Measurements from ENCODE around the gene CMYA5.
"Not testable (repeated sequence)": the region's sequence is repeated elsewhere in the genome, so short reads cannot be mapped to it uniquely, and the experiment has no call there.

CMYA5 gene

DNA sequence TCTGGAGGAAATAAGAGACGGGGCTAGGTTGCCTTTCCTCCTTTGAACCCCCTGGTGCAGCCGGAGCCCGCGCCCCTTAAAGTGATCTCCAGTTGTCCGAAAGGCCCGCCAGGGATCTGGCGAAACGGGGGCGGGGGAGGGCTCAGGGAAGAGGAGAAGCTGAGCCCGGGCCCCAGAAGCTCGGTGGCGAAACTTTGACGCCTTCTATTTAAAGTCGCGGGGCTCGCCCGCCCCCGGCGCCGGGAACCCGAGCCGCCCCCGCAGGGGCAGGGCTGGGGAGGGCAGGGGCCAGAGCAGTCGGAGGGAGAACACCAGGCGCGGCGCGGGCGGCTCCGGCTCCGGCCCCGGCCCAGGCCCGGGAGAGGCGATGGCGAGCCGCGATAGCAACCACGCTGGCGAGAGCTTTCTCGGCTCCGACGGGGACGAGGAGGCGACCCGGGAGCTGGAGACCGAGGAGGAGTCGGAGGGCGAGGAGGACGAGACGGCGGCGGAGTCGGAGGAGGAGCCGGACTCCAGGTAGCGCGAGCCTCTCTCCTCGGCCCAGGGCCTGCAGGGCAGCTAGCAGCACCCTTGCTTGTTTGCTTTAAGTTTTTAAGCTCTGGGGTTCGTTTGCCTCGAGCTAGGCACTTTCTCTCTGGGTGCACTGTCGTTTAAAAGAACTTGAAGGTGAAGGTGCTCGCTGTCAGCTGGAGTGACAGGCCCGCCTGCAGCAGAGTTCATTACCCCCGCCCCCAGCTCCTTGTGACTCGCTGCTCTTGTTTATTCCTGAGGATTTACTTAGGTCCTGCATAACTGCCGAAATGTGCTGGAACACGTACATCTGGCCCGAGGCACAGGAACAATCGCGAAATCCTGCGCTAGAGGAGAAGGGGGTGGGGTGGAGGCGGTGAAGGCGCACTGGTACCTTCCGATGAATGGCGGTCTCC lies at the start of gene CMYA5:
CMYA5 (plus strand) TSS at position 296 of the 926 bp plus-strand sequence; CDS start at position 368, 72 bp downstream.
- no peak for ATAC-seq

DNA sequence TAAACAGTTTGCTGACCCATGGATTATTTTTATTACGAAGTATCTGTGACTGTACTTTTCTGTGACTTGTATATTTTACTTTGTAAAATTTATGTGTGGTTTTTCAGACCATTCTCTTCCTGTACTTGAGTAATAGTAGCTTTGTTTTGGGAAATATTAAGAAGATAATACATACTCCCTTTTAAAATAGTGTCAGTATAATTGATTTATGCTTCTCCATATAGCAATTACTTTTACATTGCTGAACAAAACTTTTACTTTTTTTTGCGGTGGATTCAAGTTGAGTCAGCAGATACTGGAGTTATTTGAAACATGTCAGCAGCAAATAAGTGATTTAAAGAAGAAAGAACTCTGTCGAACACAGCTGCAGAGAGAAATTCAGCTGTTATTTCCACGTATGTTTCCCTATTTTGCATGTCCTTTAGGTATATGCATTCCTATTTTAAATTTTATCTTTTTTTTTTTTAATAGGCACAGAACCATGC lies 49.0 kb upstream of the CMYA5 start:
- no peak for ATAC-seq

DNA sequence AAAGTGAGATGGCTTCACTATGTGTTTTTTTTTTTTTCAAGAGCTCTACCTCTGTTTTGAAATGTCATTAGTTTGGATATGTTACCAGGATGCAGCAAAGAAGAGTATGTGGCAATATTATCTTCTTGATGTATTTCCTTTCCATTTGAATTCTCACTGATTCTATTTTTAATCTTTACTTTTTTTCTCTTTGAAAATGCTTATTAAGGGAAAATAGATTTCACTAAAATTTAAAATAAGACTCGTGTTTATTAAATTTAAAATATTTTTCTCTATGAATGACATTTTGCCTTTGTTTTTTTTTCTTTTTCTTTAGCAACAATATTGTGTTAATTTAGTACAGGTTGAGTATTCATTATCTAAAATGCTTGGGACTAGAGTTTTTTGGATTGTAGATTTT lies 48.2 kb upstream of the CMYA5 start:
- ATAC-seq, result no peak

DNA sequence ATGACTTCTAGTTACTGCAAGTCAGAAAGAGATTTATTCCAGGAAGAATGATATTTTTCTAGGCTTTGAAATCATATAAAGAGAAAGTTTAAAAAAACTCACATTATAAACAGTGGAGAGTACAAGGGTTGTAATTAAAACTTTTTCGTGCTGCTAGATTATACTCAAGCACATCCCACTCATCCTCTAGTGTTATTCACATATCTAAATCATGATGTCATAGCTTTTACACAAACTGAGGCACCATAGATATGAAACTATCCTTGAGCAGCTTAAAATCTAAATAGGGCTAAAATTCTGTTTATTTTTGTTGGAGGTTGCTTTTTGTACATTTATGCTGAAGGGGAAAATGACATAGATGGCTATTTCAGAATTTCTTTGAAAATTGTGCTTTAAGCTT lies 47.4 kb upstream of the CMYA5 start:
- ATAC-seq, result no peak

DNA sequence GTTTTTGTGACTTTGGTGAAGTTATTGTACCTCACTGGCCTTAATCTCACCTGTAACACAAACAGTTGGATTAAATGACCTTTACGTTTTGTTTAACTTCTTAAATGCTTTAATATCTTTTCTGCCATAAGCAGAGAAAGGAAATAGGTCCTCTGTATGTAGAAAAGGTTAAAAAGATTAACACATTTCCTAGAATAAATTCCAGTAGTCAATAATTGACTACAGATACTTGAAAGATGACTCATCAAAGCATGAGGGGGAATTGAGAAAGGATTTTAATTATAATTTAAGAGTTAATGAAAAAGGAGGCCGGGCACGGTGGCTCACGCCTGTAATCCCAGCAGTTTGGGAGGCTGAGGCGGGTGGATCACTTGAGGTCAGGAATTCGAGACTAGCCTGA lies 35.8 kb upstream of the CMYA5 start:
- no peak for ATAC-seq

DNA sequence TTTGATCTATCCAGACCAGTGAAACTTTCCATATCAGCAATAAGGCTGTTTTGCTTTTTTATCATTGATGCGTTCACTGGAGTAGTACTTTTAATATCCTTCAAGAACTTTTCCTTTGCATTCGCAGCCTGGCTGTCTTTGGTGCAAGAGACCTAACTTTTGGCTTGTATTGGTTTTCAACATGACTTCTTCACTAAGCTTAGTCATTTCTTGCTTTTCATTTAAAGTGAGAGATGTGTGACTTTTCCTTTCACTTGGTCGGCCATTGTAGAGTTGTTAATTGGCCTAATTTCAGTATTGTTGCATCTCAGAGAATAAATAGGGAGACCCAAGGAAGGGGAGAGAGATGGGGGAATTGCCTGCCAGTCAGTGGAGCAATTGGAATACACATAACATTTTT lies 26.4 kb upstream of the CMYA5 start:
- ATAC-seq, result peak in 1 of 2 donors; percentile 41

DNA sequence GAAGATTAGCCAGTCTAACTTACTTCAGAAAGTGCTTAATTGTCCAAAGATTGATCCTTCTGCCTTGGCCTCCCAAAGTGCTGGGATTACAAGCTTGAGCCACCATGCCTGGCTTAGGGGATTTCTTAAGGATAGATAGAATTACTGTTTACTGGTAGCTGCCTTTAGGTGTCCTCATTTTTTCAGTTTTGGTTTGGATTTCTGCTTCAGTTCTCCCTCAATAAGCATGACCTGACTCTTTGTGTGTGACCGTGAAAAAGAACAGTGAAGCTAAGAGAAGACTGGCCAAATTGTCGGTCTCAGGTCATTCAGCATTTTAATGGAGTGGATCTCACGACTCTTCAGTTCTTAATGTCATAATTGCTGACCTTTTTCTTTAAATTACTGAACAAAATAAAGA lies 22.9 kb upstream of the CMYA5 start:
- no peak for ATAC-seq

DNA sequence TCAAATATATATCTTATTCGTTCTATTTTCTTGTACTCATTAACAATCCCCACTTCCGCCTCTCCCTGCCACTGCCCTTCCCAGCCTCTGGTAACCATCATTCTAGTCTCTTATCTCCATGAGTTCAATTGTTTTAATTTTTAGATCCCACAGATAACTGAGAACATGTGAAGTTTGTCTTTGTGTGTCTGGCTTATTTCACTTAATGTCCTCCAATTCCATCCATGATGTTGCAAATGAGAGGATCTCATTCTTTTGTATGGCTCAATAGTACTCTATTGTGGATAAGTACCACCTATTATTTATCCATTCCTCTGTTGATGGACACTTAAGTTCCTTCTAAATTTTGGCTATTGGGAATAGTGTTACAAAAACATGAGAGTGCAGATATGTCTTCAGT lies 17.2 kb upstream of the CMYA5 start:
- ATAC-seq, result no peak

DNA sequence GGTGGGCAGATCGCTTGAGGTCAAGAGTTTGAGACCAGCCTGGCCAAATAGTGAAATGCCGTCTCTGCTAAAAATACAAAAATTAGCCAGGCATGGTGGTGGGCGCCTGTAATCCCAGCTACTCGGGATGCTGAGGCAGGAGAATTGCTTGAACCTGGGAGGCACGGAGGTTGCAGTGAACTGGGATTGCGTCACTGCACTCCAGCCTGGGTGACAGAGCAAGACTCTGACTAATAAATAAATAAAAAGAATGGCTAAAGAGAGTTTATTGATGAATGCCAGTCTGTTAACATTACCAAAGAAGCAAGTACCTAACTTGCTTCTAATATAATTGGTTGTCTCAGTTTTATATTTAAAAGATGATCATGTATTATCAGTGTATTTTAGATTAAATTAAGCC lies 13.3 kb upstream of the CMYA5 start:
- ATAC-seq, result not testable (repeated sequence)

DNA sequence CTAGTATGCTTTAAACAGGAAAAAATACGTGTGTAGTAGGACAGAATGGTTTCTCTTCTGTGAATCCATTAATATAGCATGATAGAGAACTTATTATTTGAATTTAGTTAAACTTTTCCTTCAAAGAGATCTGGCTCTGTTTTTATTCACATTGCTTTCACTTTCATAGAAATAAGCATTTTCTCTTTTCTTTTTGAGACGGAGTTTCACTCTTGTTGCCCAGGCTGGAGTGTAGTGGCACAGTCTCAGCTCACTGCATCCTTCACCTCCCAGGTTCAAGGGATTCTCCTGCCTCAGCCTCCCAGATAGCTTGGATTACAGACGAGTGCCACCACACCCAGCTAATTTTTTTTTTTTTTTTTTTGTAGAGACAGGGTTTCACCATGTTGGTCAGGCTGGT lies 7.5 kb upstream of the CMYA5 start:
- ATAC-seq, result not testable (repeated sequence)

DNA sequence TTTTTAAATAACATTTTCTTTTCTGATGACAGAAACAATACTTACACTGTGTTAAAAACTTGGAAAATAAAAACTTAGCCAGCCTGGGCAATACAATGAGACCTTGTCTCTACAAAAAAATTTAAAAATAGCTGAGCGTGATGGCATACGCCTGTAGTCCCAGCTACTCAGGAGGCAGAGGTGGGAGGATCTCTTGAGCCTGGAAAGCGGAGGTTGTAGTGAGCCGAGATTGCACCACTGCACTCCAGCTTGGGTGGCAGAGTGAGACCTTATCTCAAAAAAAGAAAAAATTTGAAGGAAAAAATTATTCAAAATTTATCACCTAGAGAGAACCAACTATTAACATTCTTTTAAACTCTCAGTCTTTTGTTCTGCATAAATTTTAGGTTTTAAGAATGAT lies 4.9 kb upstream of the CMYA5 start:
- no peak for ATAC-seq

DNA sequence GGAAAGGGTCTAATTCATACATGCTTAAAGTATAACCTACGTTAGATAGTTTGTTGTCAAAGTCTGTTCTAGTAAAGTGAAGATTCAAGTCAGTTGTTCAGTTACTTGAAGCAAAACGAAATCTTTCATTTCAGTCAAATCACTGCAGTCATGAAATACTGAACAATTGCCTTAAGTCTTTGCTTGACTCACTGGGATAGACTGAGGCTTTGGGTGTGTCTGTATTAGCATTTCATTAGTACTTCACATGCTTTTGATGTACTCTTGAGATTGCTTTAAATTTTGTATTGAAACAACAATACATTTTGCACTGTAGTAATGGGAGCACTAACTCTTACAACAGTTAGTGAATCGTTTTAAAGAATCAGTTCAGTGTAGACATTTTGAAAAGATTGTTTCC lies 4.0 kb upstream of the CMYA5 start:
- ATAC-seq, result no peak

DNA sequence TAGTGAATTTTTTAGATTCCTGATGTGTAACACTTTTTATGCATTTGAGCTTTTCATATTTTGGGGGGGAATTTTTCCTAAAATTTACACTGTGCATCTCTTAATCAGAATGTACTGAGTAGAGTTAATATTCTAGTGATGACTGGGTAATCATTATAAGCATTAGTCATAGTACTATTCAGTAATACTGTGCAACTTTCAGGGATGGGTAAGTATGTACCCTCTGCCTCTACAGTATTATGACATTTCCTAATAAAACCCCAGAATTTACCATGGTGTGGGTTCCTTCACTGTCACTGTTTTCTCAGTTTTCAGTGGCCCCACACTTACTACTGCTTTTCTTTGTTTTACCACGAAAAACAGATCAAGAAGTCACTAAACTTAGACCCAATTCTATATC lies 2.8 kb upstream of the CMYA5 start:
- peak; percentile 64 to 77 for ATAC-seq

DNA sequence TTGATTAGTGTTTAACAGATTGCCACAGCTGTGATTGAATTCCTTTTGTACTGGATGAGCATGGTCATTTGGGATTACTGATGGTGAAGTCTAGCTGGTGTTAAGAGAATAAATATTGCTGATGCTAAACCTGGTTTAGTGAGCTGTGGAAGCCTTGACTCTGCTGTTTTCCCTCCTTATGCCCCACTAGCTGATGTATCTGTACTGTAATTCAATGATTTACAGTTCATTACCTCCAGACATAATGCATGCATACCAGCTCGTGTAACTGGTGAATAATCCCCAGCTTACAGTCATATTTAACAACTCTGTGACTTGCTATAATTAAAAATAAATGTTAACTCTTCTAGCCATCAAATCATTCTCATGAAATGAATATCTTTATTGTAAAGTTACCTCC lies 1.7 kb upstream of the CMYA5 start:
- no peak for ATAC-seq

DNA sequence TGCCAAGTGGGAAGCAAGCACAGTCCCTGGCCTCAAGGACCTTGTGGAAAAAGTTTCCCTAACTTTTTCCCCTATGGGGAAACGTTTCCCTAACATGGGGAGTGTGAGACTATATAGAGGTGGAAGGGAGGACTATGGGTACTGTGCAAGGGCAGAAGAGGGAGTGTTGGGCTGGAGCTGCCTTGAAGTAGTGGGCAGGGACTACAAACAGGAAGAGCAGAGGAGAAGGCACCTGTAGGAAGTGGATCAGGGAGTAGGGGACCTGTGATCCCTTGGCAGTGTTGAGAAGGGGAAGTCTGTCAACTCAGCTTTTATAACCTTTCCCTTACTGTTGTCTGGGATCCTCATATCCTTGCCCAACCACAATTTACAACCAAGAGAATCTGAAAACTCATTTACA lies 1.4 kb downstream of the CMYA5 start:
- ATAC-seq, result no peak

DNA sequence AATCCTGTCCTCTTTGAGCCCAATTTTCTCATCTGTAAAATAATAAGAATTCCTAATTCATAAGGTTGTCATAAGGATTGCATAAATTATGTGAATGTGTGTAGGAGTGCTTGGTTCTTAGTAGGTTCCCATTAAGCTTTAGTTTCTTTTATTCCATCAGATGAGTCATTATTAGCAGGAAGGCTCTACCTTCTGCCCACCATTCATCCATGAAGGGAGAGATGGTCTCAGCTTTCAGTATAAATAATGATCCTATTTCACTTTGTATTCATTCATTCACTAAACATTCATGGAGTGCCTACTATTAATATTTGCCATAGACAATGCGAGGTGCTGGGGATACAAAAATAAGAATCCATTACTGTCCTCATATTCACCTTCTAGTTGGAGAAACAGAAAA lies 3.0 kb downstream of the CMYA5 start:
- no peak for ATAC-seq

DNA sequence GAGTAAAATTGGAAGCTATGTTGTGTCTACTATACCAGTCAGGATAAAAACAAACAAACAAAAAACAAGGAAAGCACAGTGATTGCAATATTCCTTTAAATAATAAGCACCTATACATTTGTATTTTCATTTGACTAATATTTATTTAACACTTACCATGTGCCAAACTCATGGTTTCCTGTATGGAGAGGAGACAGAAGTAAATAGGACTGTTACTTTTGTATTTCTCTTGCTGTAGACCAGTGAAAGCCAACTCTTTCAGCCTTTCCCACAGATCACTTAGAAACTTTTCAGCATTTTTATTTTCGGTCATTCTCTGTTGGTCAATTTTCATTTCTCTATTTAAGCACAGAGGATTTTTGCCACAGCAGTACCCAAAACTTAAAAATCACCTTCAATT lies 4.5 kb downstream of the CMYA5 start:
- ATAC-seq, result no peak

DNA sequence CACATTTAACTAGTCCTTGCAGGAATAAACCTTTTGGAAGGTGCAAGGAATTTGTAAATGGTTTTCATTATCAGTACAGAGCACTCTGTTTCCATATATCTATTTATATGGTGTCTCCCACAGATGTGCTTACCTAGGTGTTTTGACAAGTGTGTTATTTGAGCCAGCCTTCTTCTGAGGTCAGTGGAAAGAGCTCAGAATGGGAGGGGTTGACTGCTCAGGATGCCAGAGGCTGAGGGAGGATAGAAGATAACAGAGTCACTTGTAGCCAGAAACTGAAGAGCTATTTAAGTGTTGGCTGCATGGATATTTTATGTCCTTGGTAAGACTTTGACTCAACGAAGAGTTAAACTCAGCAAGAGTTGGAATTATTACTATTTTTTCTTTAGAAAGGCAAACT lies 5.0 kb downstream of the CMYA5 start:
- no peak for ATAC-seq

DNA sequence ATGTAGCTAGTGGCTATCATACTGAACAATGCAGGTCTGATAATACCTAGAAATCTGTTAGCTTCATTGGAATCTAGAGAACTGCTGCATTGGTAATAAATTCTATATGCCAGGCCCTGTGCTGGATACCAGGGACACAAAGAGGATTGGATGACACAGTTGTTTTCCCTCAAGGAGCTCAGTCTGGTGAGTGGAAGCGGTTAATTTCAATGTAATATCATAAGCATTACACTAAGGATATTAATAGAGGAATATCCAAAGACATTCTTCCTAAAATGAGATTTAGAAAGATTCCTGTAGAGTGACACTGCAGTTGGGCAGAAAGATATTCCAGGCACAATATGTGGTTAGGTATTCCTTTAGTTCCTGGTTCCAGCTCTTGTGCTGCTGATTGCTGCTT lies 5.9 kb downstream of the CMYA5 start:
- ATAC-seq, result no peak

DNA sequence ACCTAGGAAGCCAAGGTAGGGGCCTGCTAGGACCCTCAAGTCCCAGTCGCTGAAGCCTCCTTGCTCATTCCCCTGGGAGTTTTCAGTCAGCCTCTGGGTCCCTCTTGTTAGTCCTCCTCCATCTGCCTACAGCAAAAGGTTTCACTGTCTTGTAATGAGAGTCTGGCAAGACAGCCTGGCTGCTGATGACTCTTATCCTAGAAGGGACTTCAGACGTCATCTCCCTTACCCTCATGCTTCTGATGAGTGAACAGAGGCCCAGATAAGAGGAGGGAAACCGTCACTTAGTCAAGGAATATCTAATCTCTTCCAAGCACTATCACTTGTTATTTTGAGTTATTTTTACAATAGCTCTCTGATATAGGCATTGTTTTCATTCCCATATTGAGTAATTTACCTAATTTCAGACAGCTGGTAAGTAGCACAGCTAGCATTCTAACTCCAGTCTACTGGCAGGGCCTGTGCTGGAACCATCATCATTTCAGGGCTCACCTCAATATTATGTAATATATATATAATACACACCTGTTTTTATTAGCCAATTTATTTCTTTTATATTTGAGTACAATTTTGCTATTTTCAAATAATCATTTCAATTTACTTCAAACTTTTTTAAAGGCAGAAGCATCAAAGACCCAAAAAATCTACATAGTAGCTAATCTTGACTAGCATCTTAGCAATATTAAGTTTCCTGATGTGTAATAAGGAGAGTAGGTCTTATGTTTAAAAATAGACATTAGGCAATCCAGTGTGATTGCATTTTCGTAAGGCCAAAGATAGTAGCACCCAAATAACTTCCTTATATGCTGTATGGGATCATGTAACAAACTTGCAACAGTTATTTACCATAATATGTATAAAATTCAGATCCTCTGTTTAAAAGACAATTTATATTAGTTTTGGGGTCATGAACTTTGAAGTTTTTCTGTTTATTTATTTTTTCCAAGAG lies 7.9 kb downstream of the CMYA5 start:
- no peak for ATAC-seq

DNA sequence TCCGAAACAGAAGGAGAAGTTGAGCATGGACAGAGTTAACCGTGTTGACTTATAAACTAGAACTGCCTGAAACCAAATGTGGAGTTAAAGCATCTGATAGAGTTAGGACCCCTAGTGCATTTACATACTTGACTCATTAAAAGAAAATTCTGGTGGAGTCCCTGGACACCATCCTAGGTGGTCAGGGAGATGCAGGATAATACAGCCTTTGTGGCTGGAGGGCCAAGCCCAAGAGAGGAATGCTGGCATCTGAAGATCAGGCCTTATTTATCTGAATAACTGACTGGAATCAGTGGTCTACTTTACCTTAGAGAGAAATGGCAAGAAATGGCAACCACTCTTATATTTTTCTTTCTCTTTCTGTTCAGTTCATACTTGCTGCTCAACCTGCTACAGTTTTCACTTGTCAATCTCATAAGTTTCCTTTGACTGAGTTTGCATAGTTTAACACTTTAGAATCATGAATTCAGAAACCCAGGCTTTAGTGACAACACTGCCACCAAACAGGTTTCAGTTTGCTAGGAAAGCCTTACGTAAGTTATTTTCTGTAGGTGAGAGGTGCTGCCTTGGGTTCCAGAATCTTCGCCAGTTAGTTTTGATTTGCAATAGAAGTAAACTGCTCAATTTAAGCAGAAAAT lies 10.2 kb downstream of the CMYA5 start:
- peak in 1 of 2 donors; percentile 41 for ATAC-seq

DNA sequence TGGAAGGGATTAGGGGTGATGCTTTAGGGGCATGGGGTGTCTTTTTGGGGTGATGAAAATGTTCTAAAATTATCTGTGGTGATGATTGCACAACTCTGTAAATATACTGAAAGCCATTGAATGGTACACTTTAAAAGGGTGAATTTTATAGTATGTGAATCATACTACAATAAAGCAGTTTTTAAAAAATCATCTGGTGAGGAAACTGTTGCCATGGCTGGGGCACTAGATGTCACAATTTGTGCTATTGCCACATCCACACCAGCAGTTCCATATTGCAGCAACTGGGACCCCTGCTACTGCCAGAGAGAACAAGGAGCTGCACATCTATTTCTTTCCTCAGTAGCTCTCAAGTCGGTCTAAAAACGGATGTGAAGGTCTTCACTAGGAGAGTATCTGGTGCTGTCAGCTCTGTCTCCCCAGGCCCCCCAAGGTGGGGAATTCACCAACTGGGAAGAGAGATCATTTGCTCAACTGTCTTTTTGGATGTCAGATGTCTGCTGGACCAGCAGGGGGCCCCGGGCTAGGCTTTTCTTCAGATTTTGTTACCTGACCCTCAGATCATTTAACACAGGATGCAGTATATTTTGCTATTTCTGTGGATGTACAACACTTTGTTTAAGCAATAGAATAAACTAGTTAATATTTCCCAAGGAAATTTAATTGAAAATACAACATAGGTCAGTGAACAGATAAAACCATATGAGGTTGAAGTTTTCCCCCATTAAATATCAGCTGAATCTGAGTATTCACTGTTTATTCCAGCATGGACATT lies 13.2 kb downstream of the CMYA5 start:
- ATAC-seq, result no peak

DNA sequence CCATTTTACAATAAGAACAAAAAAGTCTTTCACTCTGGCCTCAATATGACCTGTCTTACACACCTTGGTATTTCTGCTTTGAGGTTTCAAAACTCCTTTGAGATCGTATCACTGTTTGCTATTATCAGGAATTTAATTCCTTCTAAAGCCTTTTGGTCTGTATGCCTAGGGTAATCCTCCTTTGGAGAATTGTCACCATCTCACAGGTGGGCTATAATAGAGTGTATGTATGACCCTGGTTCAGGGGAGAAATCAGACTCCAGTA lies 13.7 kb downstream of the CMYA5 start:
- no peak for ATAC-seq

All from activated CD4-positive, CD25-positive, alpha-beta regulatory T cell treated with anti-CD3 and anti-CD28 coated beads, Interleukin-2, amount 50 U/mL, for 24 hours (primary cell).